DND-41 (cell line): ENCODE results near the gene EFNA2.

ENCODE experiments used
- ATAC-seq: fragments of 200-7000 bp; cut with Tn5 transposase; 3 replicates; pipeline ENCODE4 v1.9.1; 2021; ENCODE audit warnings: low read depth; ENCODE audit not compliant: insufficient read depth
- DNase-seq: peaks from one replicate; pipeline ENCODE4 v3.0.0-alpha.2; 2020
- H2AFZ ChIP-seq: 2 replicates; pipeline ENCODE4 v1.6.0; 2012; ENCODE audit warnings: low read depth, low read length
- H3K27ac ChIP-seq: 2 replicates; pipeline ENCODE4 v1.5.1; 2012; ENCODE audit warnings: low read length, inconsistent platforms
- H3K27me3 ChIP-seq: fragments of 200-600 bp; sonication (generic); 2 replicates; pipeline ENCODE4 v1.6.0; 2012; ENCODE audit warnings: low read length, mild to moderate bottlenecking, inconsistent platforms; ENCODE audit not compliant: insufficient read depth, poor library complexity
- H3K36me3 ChIP-seq: 2 replicates; pipeline ENCODE4 v1.5.1; 2012; ENCODE audit warnings: low read length, inconsistent platforms; ENCODE audit not compliant: insufficient read depth
- H3K4me1 ChIP-seq: 2 replicates; pipeline ENCODE4 v1.5.1; 2012; ENCODE audit warnings: mild to moderate bottlenecking, low read length; ENCODE audit not compliant: insufficient read depth
- H3K4me2 ChIP-seq: 2 replicates; pipeline ENCODE4 v1.6.0; 2012; ENCODE audit warnings: mild to moderate bottlenecking, moderate library complexity, low read length, inconsistent platforms; ENCODE audit not compliant: insufficient read depth
- H3K4me3 ChIP-seq, 2 experiments: fragments of 200-600 bp in 1 of 2; shearing (Covaris generic) in 1 of 2; 2 replicates each; pipeline ENCODE4 v1.5.1; 2012 to 2016; ENCODE audit warnings: inconsistent platforms in 2 of 2, low read length in 2 of 2, mild to moderate bottlenecking in 2 of 2, low read depth in 1 of 2, moderate library complexity in 1 of 2
- H3K79me2 ChIP-seq: 2 replicates; pipeline ENCODE4 v1.6.0; 2012; ENCODE audit warnings: low read length, inconsistent platforms; ENCODE audit not compliant: insufficient read depth
- H3K9ac ChIP-seq: 2 replicates; pipeline ENCODE4 v1.6.0; 2012; ENCODE audit warnings: low read depth, mild to moderate bottlenecking, inconsistent platforms, low read length, moderate library complexity
- H3K9me3 ChIP-seq: 2 replicates; pipeline ENCODE4 v1.5.1; 2012; ENCODE audit warnings: low read length, moderate library complexity, mild to moderate bottlenecking, inconsistent platforms; ENCODE audit not compliant: insufficient read depth, severe bottlenecking
- H4K20me1 ChIP-seq: 2 replicates; pipeline ENCODE4 v1.6.0; 2012; ENCODE audit warnings: low read length; ENCODE audit not compliant: insufficient read depth
- CTCF ChIP-seq: IDR thresholded peaks from 2 replicates; pipeline ENCODE4 v1.5.1; 2012; ENCODE audit warnings: borderline replicate concordance, low read length, moderate library complexity, mild to moderate bottlenecking; ENCODE audit not compliant: poor library complexity, severe bottlenecking; ENCODE audit errors: extremely low read depth
- EZH2 ChIP-seq: IDR thresholded peaks from 3 replicates; pipeline ENCODE4 v1.6.1; 2012; ENCODE audit warnings: borderline replicate concordance, low read depth, mild to moderate bottlenecking, moderate library complexity, low read length, inconsistent platforms; ENCODE audit not compliant: severe bottlenecking

The EFNA2 gene

GRCh38 chr19:1264801-1265614 is 20.7 kb upstream of the EFNA2 start:
- H4K20me1 ChIP-seq = peaks cover 5% of the 10 kb centered on the region
- peaks cover 11% of the 10 kb centered on the region for H3K79me2 ChIP-seq
- H3K27ac ChIP-seq = no peak overlapping the region
- TF ChIP-seq EZH2 (no peak), CTCF (no peak)
- H3K4me1 ChIP-seq = peaks cover 47% of the 10 kb centered on the region
- no peaks in the 10 kb centered on the region for H3K9me3 ChIP-seq
- H3K4me3 ChIP-seq = no peak overlapping the region
- peaks cover 4% of the 10 kb centered on the region for H3K27me3 ChIP-seq
- no peak for ATAC-seq
- peaks cover 5% of the 10 kb centered on the region for H3K36me3 ChIP-seq
- H3K9ac ChIP-seq = no peak overlapping the region
- H3K4me2 ChIP-seq = no peak overlapping the region
- no peak overlapping the region for H2AFZ ChIP-seq
- DNase-seq = no peak

GRCh38 chr19:1265615-1266128 is 20.0 kb upstream of the EFNA2 start:
- ATAC-seq (no peak), DNase-seq (no peak)
- Histone ChIP-seq H3K79me2 (peaks cover 17% of the 10 kb centered on the region), H3K9ac (no peak overlapping the region), H3K27me3 (peaks cover 4% of the 10 kb centered on the region), H3K4me3 (no peak overlapping the region), H3K27ac (no peak overlapping the region), H3K4me2 (no peak overlapping the region), H3K36me3 (peaks cover 12% of the 10 kb centered on the region), H3K9me3 (no peaks in the 10 kb centered on the region), H3K4me1 (peaks cover 47% of the 10 kb centered on the region), H2AFZ (no peak overlapping the region), H4K20me1 (peaks cover 11% of the 10 kb centered on the region)
- no peak for TF ChIP-seq CTCF
- no peak for TF ChIP-seq EZH2

GRCh38 chr19:1266129-1266915 is 19.4 kb upstream of the EFNA2 start:
- Histone ChIP-seq H3K36me3 (peaks cover 18% of the 10 kb centered on the region), H3K79me2 (peaks cover 22% of the 10 kb centered on the region), H2AFZ (peak overlapping the region; percentile 49; the same call in 1 of the 2 replicates), H3K4me3 (peak overlapping the region in 1 of 2 experiments; percentile 51; a peak in 2 of 4 replicates), H4K20me1 (peaks cover 18% of the 10 kb centered on the region), H3K27me3 (peaks cover 4% of the 10 kb centered on the region), H3K4me1 (peaks cover 50% of the 10 kb centered on the region), H3K9me3 (no peaks in the 10 kb centered on the region), H3K9ac (peak overlapping the region; percentile 52), H3K4me2 (peak overlapping the region; percentile 72), H3K27ac (no peak overlapping the region)
- DNase-seq = peak; percentile 54
- no peak for TF ChIP-seq CTCF
- no peak for TF ChIP-seq EZH2
- no peak for ATAC-seq
